Inflammatory macrophage (primary cell): Measurements from ENCODE around the gene ERVFRD-1.

Source experiments
- DNase-seq, 2 donors: peaks; one replicate each; pipeline ENCODE4 v3.0.0-alpha.2; 2020 to 2022
- total RNA-seq, 18 experiments: gene quantifications; one replicate each; lab custom pipeline; 2026; ENCODE audit warnings: mixed read lengths in 6 of 18, inconsistent platforms in 2 of 18; lab: John Stamatoyannopoulos, UW

ERVFRD-1 gene
- 0 to 0.16 (median 0.08) reads per million in 18 experiments for total RNA-seq

- no peak for DNase-seq
These were observed at the start of gene ERVFRD-1 for GRCh38 chr6:11110921-11111768. ERVFRD-1 (minus strand) TSS chr6:11111725; CDS start chr6:11105310, 6,415 bp downstream.

- no peak for DNase-seq
These were observed 48.7 kb upstream of the ERVFRD-1 start for GRCh38 chr6:11160199-11160598.

GRCh38 chr6:11155589-11155988 is 44.1 kb upstream of the ERVFRD-1 start:
- DNase-seq: no peak

- DNase-seq: no peak
These were observed 41.9 kb upstream of the ERVFRD-1 start for GRCh38 chr6:11153447-11153846.

GRCh38 chr6:11152581-11152980 is 41.1 kb upstream of the ERVFRD-1 start:
- DNase-seq: no peak

GRCh38 chr6:11151488-11151887 is 40.0 kb upstream of the ERVFRD-1 start:
- no peak for DNase-seq

- no peak for DNase-seq
These were observed 38.0 kb upstream of the ERVFRD-1 start for GRCh38 chr6:11149551-11149950.

- DNase-seq: no peak
These were observed 34.7 kb upstream of the ERVFRD-1 start for GRCh38 chr6:11146117-11146826.

GRCh38 chr6:11144393-11144851 is 32.9 kb upstream of the ERVFRD-1 start:
- peak; percentile 70 to 81 for DNase-seq

- peak; percentile 88 to 94 for DNase-seq
These were observed 32.2 kb upstream of the ERVFRD-1 start for GRCh38 chr6:11143394-11144371.

- no peak for DNase-seq
These were observed 30.9 kb upstream of the ERVFRD-1 start for GRCh38 chr6:11142296-11143027.

GRCh38 chr6:11141295-11141694 is 29.8 kb upstream of the ERVFRD-1 start:
- peak; percentile 51 to 58 for DNase-seq

- DNase-seq: no peak
These were observed 28.5 kb upstream of the ERVFRD-1 start for GRCh38 chr6:11140056-11140455.

- peak; percentile 61 to 84 for DNase-seq
These were observed 27.8 kb upstream of the ERVFRD-1 start for GRCh38 chr6:11139051-11139960.

GRCh38 chr6:11136809-11137208 is 25.3 kb upstream of the ERVFRD-1 start:
- no peak for DNase-seq

- no peak for DNase-seq
These were observed 21.8 kb upstream of the ERVFRD-1 start for GRCh38 chr6:11133281-11133680.

- DNase-seq: no peak
These were observed 20.8 kb upstream of the ERVFRD-1 start for GRCh38 chr6:11132194-11132888.

GRCh38 chr6:11130605-11131004 is 19.1 kb upstream of the ERVFRD-1 start:
- no peak for DNase-seq

- DNase-seq: no peak
These were observed 18.5 kb upstream of the ERVFRD-1 start for GRCh38 chr6:11129908-11130565.
